Psoas muscle (tissue), 8 donors: Measurements from ENCODE around the gene OST4. TPM values are rescaled to one million over a fixed set of nuclear protein-coding genes. Genes with fewer than 3 reads are reported as not detected.

ENCODE experiments used
- ATAC-seq, 4 donors: fragments of 200-7000 bp; cut with Tn5 transposase; one replicate each; pipeline ENCODE4 v1.9.1; 2020; ENCODE audit warnings: moderate library complexity in 3 of 4, mild to moderate bottlenecking in 2 of 4
- DNase-seq, 2 donors: peaks; one replicate each; pipeline ENCODE4 v3.0.0-alpha.2; 2020
- H3K27ac ChIP-seq: fragments of 200-600 bp; one replicate; pipeline ENCODE4 v1.8.0; 2022
- H3K27me3 ChIP-seq, 3 donors: fragments of 200-600 bp in 1 of 3; one replicate each; pipeline versions ENCODE4 v1.6.1 to v1.8.0; 2013 to 2022; ENCODE audit warnings: low read length in 2 of 3, mild to moderate bottlenecking in 2 of 3, moderate library complexity in 1 of 3; ENCODE audit not compliant: insufficient read depth in 3 of 3
- H3K36me3 ChIP-seq, 2 donors: fragments of 200-600 bp in 1 of 2; one replicate each; pipeline versions ENCODE4 v1.6.1 to v1.8.0; 2013 to 2022; ENCODE audit warnings: low read depth in 1 of 2, mild to moderate bottlenecking in 1 of 2, moderate library complexity in 1 of 2; ENCODE audit not compliant: insufficient read depth in 1 of 2
- H3K4me1 ChIP-seq: fragments of 200-600 bp; one replicate; pipeline ENCODE4 v1.8.0; 2022
- H3K4me3 ChIP-seq: fragments of 200-600 bp; one replicate; pipeline ENCODE4 v1.8.0; 2022; ENCODE audit warnings: mild to moderate bottlenecking
- H3K9me3 ChIP-seq: fragments of 200-600 bp; one replicate; pipeline ENCODE4 v1.8.0; 2022
- WGBS, 3 donors: extraction: QIAGEN DNeasy Blood & Tissue Kit; methylation state at CpG; one replicate each; pipeline versions ENCODE4 v1.1.6 to v1.1.7; 2013; 5-methylcytosine and 5-hydroxymethylcytosine counted together
- intact Hi-C, 2 donors: fragments of 100-400 bp; cut with DNase I; formaldehyde crosslinking; loops; one replicate each; pipeline versions ENCODE4 v1.11.0 to v1.14.2; 2022
- polyA plus RNA-seq, 3 donors: library from polyadenylated mRNA; stranded (reverse); fragments of 200-250 nt; gene quantifications; one replicate each; pipeline ENCODE4 v1.2.3, GENCODE V29; 2013
- total RNA-seq, 4 donors: library from RNA; stranded (reverse); fragmentation: NEBNext Ultra II Directional in 2 of 4; extraction: Animal tissue kit (Norgen Biotek cat#: 25700) in 2 of 4; gene quantifications; one replicate each; pipeline versions ENCODE4 v1.2.1 to v1.2.4, GENCODE V29; 2021 to 2023
- TF ChIP-seq, protein P1 (sequence below): fragments of 200-600 bp; IDR thresholded peaks from one replicate; pipeline ENCODE4 v1.8.0; 2022; ENCODE audit warnings: antibody characterized with exemption
- donor health status: healthy with polysubstance abuse.
- donor health status: DM: no; HTN: no; CAD: no; lungs with moderate emphysema.
- donor health status: Bipolar disorder and iron deficiency.
- donor health status: healthy.
- donor health status: DM: yes; HTN: yes; CAD: no.
- donor health status: DM: no; HTN: no; CAD: no.
- donor health status: DM: no; HTN: no; CAD: no.
- donor health status: DM: yes; HTN: yes; CAD: no.

OST4 gene
- total and polyA plus RNA-seq, 7 donors: 186 to 396 (median 280) TPM

DNA sequence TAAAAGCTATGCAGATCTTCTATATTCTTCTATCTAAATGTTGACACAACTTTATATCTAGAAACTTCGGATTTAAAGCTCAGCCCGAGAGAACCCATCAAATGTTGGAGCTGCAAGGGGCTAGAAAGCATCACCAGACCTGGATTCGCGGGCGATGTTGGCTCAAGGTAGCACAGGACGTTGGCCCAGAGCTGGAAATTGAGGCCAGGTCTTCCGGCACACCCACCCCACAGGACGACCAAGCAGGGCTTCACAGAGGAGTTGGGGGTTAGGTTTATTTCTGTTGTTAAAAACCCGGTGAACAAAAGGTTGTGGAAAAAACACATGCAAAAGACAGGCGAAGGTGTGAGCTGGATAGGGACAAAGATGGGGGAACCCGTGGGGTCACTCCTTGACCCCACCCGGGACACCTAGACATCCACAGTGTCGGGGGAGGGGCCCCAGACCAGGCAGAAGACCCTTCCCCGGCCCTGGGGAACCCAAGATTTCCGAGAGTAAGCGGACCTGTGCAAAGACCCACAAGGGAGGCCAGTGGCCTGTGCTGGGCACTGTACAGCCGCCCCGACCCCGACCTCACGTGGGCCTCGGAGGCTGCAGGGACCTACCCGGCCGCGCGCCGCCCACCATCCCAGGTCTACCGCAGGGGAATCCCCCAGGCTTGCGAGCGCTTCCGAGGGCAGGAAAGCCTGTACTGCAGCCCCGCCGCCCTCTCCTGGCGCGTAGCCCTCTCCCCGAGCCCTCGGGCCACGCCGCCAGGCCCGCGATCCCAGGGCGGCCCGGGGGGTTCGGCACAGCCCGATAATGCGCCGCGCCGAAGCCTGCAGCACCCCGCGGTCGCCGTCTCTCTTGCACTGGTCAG is 21.8 kb downstream of the OST4 start:
- intact Hi-C loops: loop anchor here in 1 of 2 donors (1.0 kb wide), 2 partner anchors 33 to 39 kb away; no protein-coding TSS in a partner anchor
- Histone ChIP-seq H3K27ac (peak overlapping the region; percentile 77), H3K4me1 (peaks cover 15% of the 10 kb centered on the region), H3K36me3 (peaks cover 0 to 16% of the 10 kb centered on the region in 2 donors), H3K9me3 (no peaks in the 10 kb centered on the region), H3K4me3 (peak overlapping the region; percentile 92), H3K27me3 (no peaks in the 10 kb centered on the region)
- DNase-seq (no peak), ATAC-seq (peak; percentile 19 to 33 (median 27))
- TF ChIP-seq, protein P1, sequence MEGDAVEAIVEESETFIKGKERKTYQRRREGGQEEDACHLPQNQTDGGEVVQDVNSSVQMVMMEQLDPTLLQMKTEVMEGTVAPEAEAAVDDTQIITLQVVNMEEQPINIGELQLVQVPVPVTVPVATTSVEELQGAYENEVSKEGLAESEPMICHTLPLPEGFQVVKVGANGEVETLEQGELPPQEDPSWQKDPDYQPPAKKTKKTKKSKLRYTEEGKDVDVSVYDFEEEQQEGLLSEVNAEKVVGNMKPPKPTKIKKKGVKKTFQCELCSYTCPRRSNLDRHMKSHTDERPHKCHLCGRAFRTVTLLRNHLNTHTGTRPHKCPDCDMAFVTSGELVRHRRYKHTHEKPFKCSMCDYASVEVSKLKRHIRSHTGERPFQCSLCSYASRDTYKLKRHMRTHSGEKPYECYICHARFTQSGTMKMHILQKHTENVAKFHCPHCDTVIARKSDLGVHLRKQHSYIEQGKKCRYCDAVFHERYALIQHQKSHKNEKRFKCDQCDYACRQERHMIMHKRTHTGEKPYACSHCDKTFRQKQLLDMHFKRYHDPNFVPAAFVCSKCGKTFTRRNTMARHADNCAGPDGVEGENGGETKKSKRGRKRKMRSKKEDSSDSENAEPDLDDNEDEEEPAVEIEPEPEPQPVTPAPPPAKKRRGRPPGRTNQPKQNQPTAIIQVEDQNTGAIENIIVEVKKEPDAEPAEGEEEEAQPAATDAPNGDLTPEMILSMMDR: no peak
- 6 to 11% (median 9%) methylated on average over 35 to 52 of the region's 52 CpGs for WGBS, 3 donors

- H3K4me3 ChIP-seq: no peak overlapping the region
- H3K27me3 ChIP-seq: no peaks in the 10 kb centered on the region
- H3K4me1 ChIP-seq: peaks cover 9% of the 10 kb centered on the region
- no peak for ATAC-seq
- no peaks in the 10 kb centered on the region for H3K9me3 ChIP-seq
- TF ChIP-seq, protein P1: no peak
- intact Hi-C loops: no loop called here
- WGBS, 3 donors: 74 to 82% (median 76%) methylated on average over 7 of the region's 7 CpGs
- DNase-seq: no peak
- H3K36me3 ChIP-seq: peaks cover 0 to 34% of the 10 kb centered on the region in 2 donors
- H3K27ac ChIP-seq: no peak overlapping the region
Measured at GRCh38 chr2:27042985-27043634, 28.3 kb downstream of the OST4 start.

- TF ChIP-seq, protein P1: no peak
- Histone ChIP-seq H3K4me1 (peaks cover 9% of the 10 kb centered on the region), H3K27me3 (no peaks in the 10 kb centered on the region), H3K27ac (peak overlapping the region; percentile 66), H3K9me3 (no peaks in the 10 kb centered on the region), H3K36me3 (peaks cover 4 to 43% of the 10 kb centered on the region in 2 donors), H3K4me3 (no peak overlapping the region)
- ATAC-seq (peak in 3 of 4 donors; percentile 18 to 38 (median 33)), DNase-seq (no peak)
- intact Hi-C loops: no loop called here
- WGBS, 3 donors: 66 to 73% (median 67%) methylated on average over 10 of the region's 10 CpGs
Measured at GRCh38 chr2:27042159-27042661, 29.2 kb downstream of the OST4 start.

GRCh38 chr2:27041752-27042151 is 29.7 kb downstream of the OST4 start:
- ATAC-seq (peak; percentile 83 to 90 (median 88)), DNase-seq (peak in 1 of 2 donors; percentile 58)
- Histone ChIP-seq H3K36me3 (peaks cover 4 to 47% of the 10 kb centered on the region in 2 donors), H3K9me3 (no peaks in the 10 kb centered on the region), H3K4me3 (no peak overlapping the region), H3K27me3 (no peaks in the 10 kb centered on the region), H3K27ac (peak overlapping the region; percentile 66), H3K4me1 (peaks cover 9% of the 10 kb centered on the region)
- TF ChIP-seq, protein P1: no peak
- 16 to 30% (median 18%) methylated on average over 5 of the region's 5 CpGs for WGBS, 3 donors
- intact Hi-C loops: no loop called here
